ENCODE measurements around the gene TMEM229A.

DNA sequence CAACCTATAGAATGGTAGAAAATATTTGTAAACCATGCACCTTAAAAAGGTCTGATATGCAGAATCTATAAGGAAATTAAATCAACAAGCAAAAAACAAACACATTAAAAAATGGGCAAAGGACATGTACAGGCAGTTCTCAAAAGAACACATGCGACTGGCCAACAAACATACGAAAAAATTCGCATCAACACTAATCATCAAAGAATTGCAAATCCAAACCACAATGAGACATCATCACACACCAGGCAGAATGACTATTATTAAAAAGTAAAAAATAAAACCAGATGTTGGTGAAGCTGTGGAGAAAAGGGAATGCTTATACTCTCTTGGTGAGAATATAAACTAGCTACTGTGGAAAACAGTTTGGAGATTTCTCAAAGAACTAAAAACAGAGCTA lies 33.2 kb downstream of the TMEM229A start:
- TF ChIP-seq CTCF (IDR thresholded peaks at IDR 0.05) (no peak), POLR2A (IDR thresholded peaks at IDR 0.05) (no peak)

All from heart left ventricle (tissue), 13 donors.